NB4 (cell line): ENCODE measurements around the gene ROBO4.

ENCODE experiments used
- DNase-seq: peaks from one replicate; pipeline ENCODE4 v3.0.0; 2010; ENCODE audit warnings: low read depth
- H3K4me3 ChIP-seq: one replicate; pipeline ENCODE4 v1.5.1; 2011; ENCODE audit warnings: mild to moderate bottlenecking, low read depth, low read length, moderate library complexity
- MAX ChIP-seq: IDR thresholded peaks from 2 replicates; pipeline ENCODE4 v1.6.1; 2011; ENCODE audit warnings: low read depth, low read length
- MYC ChIP-seq: IDR thresholded peaks from 2 replicates; pipeline ENCODE4 v1.6.1; 2011; ENCODE audit warnings: low read depth, low read length
- POLR2A ChIP-seq: IDR thresholded peaks from 2 replicates; pipeline ENCODE4 v1.6.1; 2011; ENCODE audit warnings: mild to moderate bottlenecking; ENCODE audit not compliant: insufficient read length; ENCODE audit errors: extremely low read depth
- TF ChIP-seq, protein P1 (sequence below): IDR thresholded peaks from one replicate; pipeline ENCODE4 v1.5.1; 2012; ENCODE audit warnings: low read depth, low read length

The ROBO4 gene

DNA sequence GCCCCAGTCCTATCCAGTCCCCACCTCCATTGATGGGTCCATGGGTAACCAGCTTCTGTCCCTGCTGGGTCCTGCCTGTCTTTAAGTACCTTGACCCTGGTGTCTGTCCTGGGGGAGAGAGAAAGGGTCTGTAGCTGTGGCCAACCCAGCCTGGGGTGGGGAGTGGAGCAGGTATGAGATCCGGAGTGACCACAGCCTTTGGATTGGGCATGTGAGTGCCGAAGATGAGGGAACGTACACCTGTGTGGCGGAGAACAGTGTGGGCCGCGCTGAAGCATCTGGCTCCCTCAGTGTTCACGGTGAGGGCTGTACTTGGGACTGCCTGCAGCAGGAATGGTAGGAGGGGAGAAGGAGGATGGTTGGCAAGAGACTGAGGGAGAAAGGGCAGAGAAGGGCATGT is 27.2 kb downstream of the ROBO4 start:
- DNase-seq, result no peak
- H3K4me3 ChIP-seq, result no peak overlapping the region
- TF ChIP-seq, protein P1, sequence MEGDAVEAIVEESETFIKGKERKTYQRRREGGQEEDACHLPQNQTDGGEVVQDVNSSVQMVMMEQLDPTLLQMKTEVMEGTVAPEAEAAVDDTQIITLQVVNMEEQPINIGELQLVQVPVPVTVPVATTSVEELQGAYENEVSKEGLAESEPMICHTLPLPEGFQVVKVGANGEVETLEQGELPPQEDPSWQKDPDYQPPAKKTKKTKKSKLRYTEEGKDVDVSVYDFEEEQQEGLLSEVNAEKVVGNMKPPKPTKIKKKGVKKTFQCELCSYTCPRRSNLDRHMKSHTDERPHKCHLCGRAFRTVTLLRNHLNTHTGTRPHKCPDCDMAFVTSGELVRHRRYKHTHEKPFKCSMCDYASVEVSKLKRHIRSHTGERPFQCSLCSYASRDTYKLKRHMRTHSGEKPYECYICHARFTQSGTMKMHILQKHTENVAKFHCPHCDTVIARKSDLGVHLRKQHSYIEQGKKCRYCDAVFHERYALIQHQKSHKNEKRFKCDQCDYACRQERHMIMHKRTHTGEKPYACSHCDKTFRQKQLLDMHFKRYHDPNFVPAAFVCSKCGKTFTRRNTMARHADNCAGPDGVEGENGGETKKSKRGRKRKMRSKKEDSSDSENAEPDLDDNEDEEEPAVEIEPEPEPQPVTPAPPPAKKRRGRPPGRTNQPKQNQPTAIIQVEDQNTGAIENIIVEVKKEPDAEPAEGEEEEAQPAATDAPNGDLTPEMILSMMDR, result no peak
- TF ChIP-seq MYC (no peak), MAX (no peak), POLR2A (no peak)

DNA sequence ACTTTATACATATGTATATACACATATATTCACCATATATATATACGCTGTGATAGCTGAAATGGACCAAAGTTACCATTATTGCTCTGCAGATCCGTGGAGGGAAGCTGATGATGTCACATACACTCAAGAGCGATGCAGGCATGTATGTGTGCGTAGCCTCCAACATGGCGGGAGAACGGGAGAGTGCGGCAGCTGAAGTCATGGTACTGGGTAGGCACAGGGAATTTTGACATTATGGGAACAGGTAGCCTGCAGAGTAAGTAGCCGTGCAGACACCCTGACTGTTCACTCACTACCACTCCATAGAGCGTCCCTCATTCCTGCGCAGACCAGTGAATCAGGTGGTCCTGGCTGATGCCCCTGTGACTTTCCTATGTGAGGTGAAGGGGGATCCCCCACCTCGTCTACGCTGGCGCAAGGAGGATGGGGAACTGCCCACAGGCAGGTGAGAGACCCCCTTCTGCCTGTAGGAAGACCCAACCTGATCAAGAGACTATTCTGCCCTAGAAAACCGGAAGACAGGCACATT is 27.7 kb downstream of the ROBO4 start:
- no peak overlapping the region for H3K4me3 ChIP-seq
- DNase-seq, result no peak
- TF ChIP-seq, protein P1, result no peak
- no peak for TF ChIP-seq MAX
- no peak for TF ChIP-seq POLR2A
- no peak for TF ChIP-seq MYC

- TF ChIP-seq POLR2A (no peak), MYC (no peak), MAX (no peak)
- no peak overlapping the region for H3K4me3 ChIP-seq
- no peak for DNase-seq
These were observed 28.3 kb downstream of the ROBO4 start for GRCh38 chr11:124869331-124869730.

- TF ChIP-seq, protein P1, result no peak
- no peak for TF ChIP-seq MYC
- no peak for TF ChIP-seq POLR2A
- no peak for TF ChIP-seq MAX
- no peak for DNase-seq
- H3K4me3 ChIP-seq, result no peak overlapping the region
These were observed 29.1 kb downstream of the ROBO4 start for GRCh38 chr11:124868331-124869274.

DNA sequence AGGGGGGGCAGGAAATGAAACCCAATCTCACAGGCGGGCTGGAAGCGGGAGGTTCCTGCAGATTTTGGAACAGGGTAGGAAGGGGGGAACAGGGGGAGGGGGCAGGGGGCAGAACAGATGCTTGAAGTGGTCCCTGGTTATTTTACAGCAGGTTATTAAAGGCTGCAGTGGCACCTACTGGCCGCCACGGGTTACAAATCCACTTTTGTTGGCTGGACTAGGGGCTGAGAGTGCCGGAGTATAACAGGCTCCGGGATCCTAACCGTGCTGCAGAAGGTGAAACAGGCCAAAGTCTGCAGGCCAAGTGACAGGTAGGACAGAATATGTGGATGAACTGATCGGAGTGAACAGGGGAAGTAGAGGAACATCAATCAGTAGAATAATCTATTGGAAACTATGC is 30.0 kb downstream of the ROBO4 start:
- no peak overlapping the region for H3K4me3 ChIP-seq
- TF ChIP-seq MAX, result no peak
- TF ChIP-seq, protein P1, result peak; percentile 50
- DNase-seq, result peak; percentile 35

- H3K4me3 ChIP-seq, result no peak overlapping the region
- TF ChIP-seq, protein P1, result peak; percentile 9
- TF ChIP-seq MYC, result no peak
- DNase-seq, result no peak
These were observed 31.5 kb downstream of the ROBO4 start for GRCh38 chr11:124865902-124866851.
